ENCODE results near the gene SYN1.

The SYN1 gene

GRCh38 chrX:47572773-47573340 lies 46.8 kb downstream of the SYN1 start:
- DNase-seq (ENCODE audit: low read depth), result no peak

GRCh38 chrX:47571896-47572295 lies 47.8 kb downstream of the SYN1 start:
- no peak for DNase-seq (ENCODE audit: low read depth)

- no peak for DNase-seq (ENCODE audit: low read depth)
These were observed 48.4 kb downstream of the SYN1 start for GRCh38 chrX:47571215-47571614.

GRCh38 chrX:47570794-47571193 lies 48.9 kb downstream of the SYN1 start:
- no peak for DNase-seq (ENCODE audit: low read depth)

- DNase-seq (ENCODE audit: low read depth), result no peak
These were observed 50.9 kb downstream of the SYN1 start for GRCh38 chrX:47568656-47569295.

- no peak for DNase-seq (ENCODE audit: low read depth)
These were observed 52.8 kb downstream of the SYN1 start for GRCh38 chrX:47566841-47567240.

- no peak for DNase-seq (ENCODE audit: low read depth)
These were observed 55.1 kb downstream of the SYN1 start for GRCh38 chrX:47564438-47565085.

- DNase-seq (ENCODE audit: low read depth), result no peak
These were observed 55.8 kb downstream of the SYN1 start for GRCh38 chrX:47563801-47564315.

GRCh38 chrX:47562615-47563243 lies 56.9 kb downstream of the SYN1 start:
- no peak for DNase-seq (ENCODE audit: low read depth)

GRCh38 chrX:47561659-47562151 lies 58.0 kb downstream of the SYN1 start:
- no peak for DNase-seq (ENCODE audit: low read depth)

GRCh38 chrX:47560934-47561658 lies 58.6 kb downstream of the SYN1 start, which contains the start of gene ARAF:
ARAF (plus strand) TSS chrX:47561205; CDS start chrX:47562968, 1,763 bp downstream.
- peak; percentile 98 for DNase-seq (ENCODE audit: low read depth)

GRCh38 chrX:47560179-47560933 lies 59.3 kb downstream of the SYN1 start:
- DNase-seq (ENCODE audit: low read depth), result no peak

- no peak for DNase-seq (ENCODE audit: low read depth)
These were observed 61.2 kb downstream of the SYN1 start for GRCh38 chrX:47558436-47558835.

GRCh38 chrX:47556045-47556623 lies 63.5 kb downstream of the SYN1 start:
- DNase-seq (ENCODE audit: low read depth), result no peak

- no peak for DNase-seq (ENCODE audit: low read depth)
These were observed 76.2 kb downstream of the SYN1 start for GRCh38 chrX:47543496-47543895.

GRCh38 chrX:47540754-47541538 lies 78.7 kb downstream of the SYN1 start:
- peak; percentile 81 for DNase-seq (ENCODE audit: low read depth)

GRCh38 chrX:47539860-47540259 lies 79.8 kb downstream of the SYN1 start:
- DNase-seq (ENCODE audit: low read depth), result no peak

GRCh38 chrX:47530049-47530448 lies 89.6 kb downstream of the SYN1 start:
- DNase-seq (ENCODE audit: low read depth), result no peak

GRCh38 chrX:47529548-47529947 lies 90.1 kb downstream of the SYN1 start:
- DNase-seq (ENCODE audit: low read depth), result no peak

GRCh38 chrX:47523713-47524166 lies 95.9 kb downstream of the SYN1 start:
- DNase-seq (ENCODE audit: low read depth), result no peak

Measured in non-pigmented ciliary epithelial cell (primary cell).